ENCODE data around the gene PRR3.
"Not testable (repeated sequence)": the region's sequence is repeated elsewhere in the genome, so short reads cannot be mapped to it uniquely, and the experiment has no call there.

The PRR3 gene

GRCh38 chr6:30578051-30578450 is 21.0 kb downstream of the PRR3 start:
- no peak overlapping the region for H3K4me3 ChIP-seq (ENCODE audit: low read depth, low read length)
- TF ChIP-seq CTCF (IDR thresholded peaks at IDR 0.05; ENCODE audit: borderline replicate concordance, insufficient read depth, low read depth, low read length): no peak

- TF ChIP-seq CTCF (IDR thresholded peaks at IDR 0.05; ENCODE audit: borderline replicate concordance, insufficient read depth, low read depth, low read length): no peak
- no peak overlapping the region for H3K4me3 ChIP-seq (ENCODE audit: low read depth, low read length)
Measured at GRCh38 chr6:30583921-30584320, 26.8 kb downstream of the PRR3 start.

GRCh38 chr6:30589754-30590358 is 32.8 kb downstream of the PRR3 start:
- no peak for TF ChIP-seq CTCF (IDR thresholded peaks at IDR 0.05; ENCODE audit: borderline replicate concordance, insufficient read depth, low read depth, low read length)
- no peak overlapping the region for H3K4me3 ChIP-seq (ENCODE audit: low read depth, low read length)

GRCh38 chr6:30590509-30590908 is 33.4 kb downstream of the PRR3 start:
- H3K4me3 ChIP-seq (ENCODE audit: low read depth, low read length): no peak overlapping the region
- TF ChIP-seq CTCF (IDR thresholded peaks at IDR 0.05; ENCODE audit: borderline replicate concordance, insufficient read depth, low read depth, low read length): no peak

- no peak for TF ChIP-seq CTCF (IDR thresholded peaks at IDR 0.05; ENCODE audit: borderline replicate concordance, insufficient read depth, low read depth, low read length)
- H3K4me3 ChIP-seq (ENCODE audit: low read depth, low read length): no peak overlapping the region
Measured at GRCh38 chr6:30591008-30591407, 33.9 kb downstream of the PRR3 start.

GRCh38 chr6:30592287-30592686 is 35.2 kb downstream of the PRR3 start:
- TF ChIP-seq CTCF (IDR thresholded peaks at IDR 0.05; ENCODE audit: borderline replicate concordance, insufficient read depth, low read depth, low read length): no peak
- no peak overlapping the region for H3K4me3 ChIP-seq (ENCODE audit: low read depth, low read length)

- TF ChIP-seq CTCF (IDR thresholded peaks at IDR 0.05; ENCODE audit: borderline replicate concordance, insufficient read depth, low read depth, low read length): peak; percentile 71
- H3K4me3 ChIP-seq (ENCODE audit: low read depth, low read length): not testable (repeated sequence)
Measured at GRCh38 chr6:30597315-30598144, 40.4 kb downstream of the PRR3 start.

Data from GM12875 (cell line).